Nephron progenitor cell (in vitro differentiated cells): Measurements from ENCODE around the gene MRPS11.
"Not testable (repeated sequence)": the region's sequence is repeated elsewhere in the genome, so short reads cannot be mapped to it uniquely, and the experiment has no call there.

Source experiments
- DNase-seq: peaks from one replicate; pipeline ENCODE4 v3.0.0; 2021
- H3K27ac Mint-ChIP-seq: 2 replicates; pipeline ENCODE4 v1.8.0; 2021; ENCODE audit warnings: mild to moderate bottlenecking, moderate library complexity, mixed read lengths
- H3K27me3 Mint-ChIP-seq: 2 replicates; pipeline ENCODE4 v1.8.0; 2021; ENCODE audit warnings: mild to moderate bottlenecking, low read depth, mixed read lengths; ENCODE audit not compliant: poor library complexity
- H3K36me3 Mint-ChIP-seq: 2 replicates; pipeline ENCODE4 v1.8.0; 2021; ENCODE audit warnings: low read depth, mixed read lengths
- H3K4me1 Mint-ChIP-seq: 2 replicates; pipeline ENCODE4 v1.8.0; 2021; ENCODE audit warnings: mixed read lengths
- H3K4me3 Mint-ChIP-seq: 2 replicates; pipeline ENCODE4 v1.8.0; 2021; ENCODE audit warnings: mild to moderate bottlenecking, moderate library complexity, mixed read lengths
- H3K9me3 Mint-ChIP-seq: 2 replicates; pipeline ENCODE4 v1.8.0; 2021; ENCODE audit warnings: mild to moderate bottlenecking, moderate library complexity, mixed read lengths
- TF ChIP-seq, protein P1 (sequence below): fragments of 200-600 bp; sonication (generic); IDR thresholded peaks from 2 replicates; pipeline ENCODE4 v1.5.0; 2021; ENCODE audit warnings: antibody characterized with exemption

MRPS11 gene

DNA sequence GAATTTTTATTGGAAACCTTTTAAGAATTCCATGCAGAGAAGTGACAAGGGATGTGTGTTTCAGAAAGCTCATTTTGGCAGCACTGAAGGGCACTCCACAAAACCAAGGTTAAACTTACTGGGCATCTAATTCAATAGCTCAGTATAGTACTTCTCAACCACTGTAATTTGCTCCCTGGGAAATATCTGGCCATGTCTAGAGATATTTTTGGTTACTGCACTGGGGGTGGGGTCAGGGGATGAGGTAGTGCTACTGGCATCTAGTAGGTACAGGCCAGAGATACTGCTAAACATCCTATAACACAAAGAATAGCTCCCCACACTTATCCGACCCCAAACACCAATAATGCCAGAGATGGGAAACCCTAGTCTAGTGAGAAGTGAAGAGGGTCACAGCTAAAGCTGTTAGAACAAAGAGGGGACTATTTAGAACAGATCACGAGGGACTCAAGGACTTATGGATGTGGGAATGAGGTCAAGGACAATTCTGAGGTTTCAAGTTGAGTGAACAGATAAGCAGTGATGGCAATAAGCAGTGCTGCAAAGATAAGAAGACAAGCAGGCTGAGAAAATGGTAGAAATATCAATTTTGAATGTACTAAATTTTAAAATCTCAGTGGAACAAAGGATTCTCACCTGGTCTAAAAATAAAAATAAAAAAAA is 3.5 kb upstream of the MRPS11 start:
- Mint-ChIP-seq H3K9me3 (no peaks in the 10 kb centered on the region), H3K27me3 (no peaks in the 10 kb centered on the region), H3K4me1 (peaks cover 26% of the 10 kb centered on the region), H3K36me3 (peaks cover 23% of the 10 kb centered on the region), H3K4me3 (no peak overlapping the region), H3K27ac (no peak overlapping the region)
- TF ChIP-seq, protein P1, sequence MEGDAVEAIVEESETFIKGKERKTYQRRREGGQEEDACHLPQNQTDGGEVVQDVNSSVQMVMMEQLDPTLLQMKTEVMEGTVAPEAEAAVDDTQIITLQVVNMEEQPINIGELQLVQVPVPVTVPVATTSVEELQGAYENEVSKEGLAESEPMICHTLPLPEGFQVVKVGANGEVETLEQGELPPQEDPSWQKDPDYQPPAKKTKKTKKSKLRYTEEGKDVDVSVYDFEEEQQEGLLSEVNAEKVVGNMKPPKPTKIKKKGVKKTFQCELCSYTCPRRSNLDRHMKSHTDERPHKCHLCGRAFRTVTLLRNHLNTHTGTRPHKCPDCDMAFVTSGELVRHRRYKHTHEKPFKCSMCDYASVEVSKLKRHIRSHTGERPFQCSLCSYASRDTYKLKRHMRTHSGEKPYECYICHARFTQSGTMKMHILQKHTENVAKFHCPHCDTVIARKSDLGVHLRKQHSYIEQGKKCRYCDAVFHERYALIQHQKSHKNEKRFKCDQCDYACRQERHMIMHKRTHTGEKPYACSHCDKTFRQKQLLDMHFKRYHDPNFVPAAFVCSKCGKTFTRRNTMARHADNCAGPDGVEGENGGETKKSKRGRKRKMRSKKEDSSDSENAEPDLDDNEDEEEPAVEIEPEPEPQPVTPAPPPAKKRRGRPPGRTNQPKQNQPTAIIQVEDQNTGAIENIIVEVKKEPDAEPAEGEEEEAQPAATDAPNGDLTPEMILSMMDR, result no peak
- no peak for DNase-seq

DNA sequence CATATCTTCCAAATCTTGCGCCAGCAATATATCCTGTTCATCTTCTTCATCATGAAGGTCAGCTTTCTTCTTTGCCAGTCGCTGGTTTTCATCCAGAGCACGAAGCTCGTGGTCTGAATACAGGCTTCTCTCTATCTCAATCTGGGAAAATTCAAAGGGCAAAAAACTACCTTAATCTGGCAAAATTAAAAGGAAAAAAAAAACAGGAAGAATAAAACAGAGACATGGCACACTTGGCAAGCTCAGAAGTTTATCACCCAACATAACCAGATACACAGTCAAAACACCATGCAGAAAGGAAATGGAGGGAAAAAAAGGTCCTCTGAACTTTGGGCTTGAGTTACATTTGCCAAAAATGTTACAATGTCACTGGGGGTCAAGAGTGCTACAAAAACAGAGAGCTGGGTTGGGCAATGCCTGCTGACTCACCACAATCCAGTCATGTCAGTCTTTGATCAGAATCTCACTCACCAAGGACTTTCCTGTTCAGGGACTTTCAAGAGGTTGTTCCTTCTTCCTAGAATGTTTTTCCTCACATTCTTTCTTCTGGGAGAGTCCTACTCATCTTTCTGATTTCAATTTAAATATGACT is 1.8 kb upstream of the MRPS11 start:
- peaks cover 23% of the 10 kb centered on the region for H3K36me3 Mint-ChIP-seq
- peak overlapping the region; percentile 80 for H3K27ac Mint-ChIP-seq
- no peaks in the 10 kb centered on the region for H3K27me3 Mint-ChIP-seq
- peaks cover 26% of the 10 kb centered on the region for H3K4me1 Mint-ChIP-seq
- DNase-seq, result no peak
- peak overlapping the region; percentile 95 for H3K4me3 Mint-ChIP-seq
- TF ChIP-seq, protein P1, result no peak
- H3K9me3 Mint-ChIP-seq, result no peaks in the 10 kb centered on the region

DNA sequence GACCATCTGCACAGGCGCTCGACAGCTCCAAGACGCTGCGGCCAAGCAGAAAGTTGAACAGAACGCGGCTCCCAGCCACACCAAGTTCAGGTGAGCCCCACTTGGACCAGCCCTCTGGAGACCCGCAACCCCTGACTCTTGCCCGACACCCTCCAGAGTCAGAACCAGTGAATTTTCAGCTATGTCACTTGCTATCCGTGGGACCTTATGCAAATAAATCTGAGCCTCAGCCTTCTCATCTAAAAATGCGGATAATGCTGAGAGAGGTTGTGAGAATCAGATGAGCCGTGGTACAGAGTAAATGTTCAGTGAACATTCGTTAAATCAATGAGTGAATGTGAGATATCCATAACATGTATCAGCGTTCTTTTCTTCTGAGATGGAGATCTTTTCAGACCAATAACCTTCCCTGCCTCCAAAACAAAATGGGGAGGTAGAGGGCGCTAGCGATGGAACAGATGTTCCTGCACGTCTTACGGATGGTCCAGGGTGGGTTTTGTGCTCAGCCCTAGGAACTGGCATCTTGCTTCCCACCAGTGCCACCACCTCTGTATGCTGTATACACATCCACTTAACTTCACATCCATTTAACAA is 524 bp downstream of the MRPS11 start:
- TF ChIP-seq, protein P1, result no peak
- Mint-ChIP-seq H3K36me3 (peaks cover 29% of the 10 kb centered on the region), H3K27ac (peak overlapping the region; percentile 100), H3K27me3 (no peaks in the 10 kb centered on the region), H3K4me1 (peaks cover 26% of the 10 kb centered on the region), H3K4me3 (peak overlapping the region; percentile 95), H3K9me3 (no peaks in the 10 kb centered on the region)
- DNase-seq, result peak; percentile 18

DNA sequence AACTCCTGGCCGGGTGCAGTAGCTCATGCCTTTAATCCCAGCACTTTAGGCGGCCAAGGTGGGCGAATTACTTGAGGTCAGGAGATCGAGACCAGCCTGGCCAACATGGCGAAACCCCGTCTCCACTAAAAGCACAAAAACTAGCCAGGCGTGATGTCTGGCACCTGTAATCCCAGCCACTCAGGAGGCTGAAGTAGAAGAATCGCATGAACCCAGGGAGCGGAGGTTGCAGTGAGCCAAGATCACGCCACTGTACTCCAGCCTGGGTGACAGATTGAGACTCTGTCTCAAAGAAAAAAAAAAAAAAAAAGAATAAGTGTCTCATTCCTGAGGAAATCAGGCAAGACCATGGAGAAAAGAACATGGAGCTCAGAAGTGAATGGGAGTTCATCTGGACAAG is 1.2 kb downstream of the MRPS11 start:
- not testable (repeated sequence) for H3K9me3 Mint-ChIP-seq, H3K27me3 Mint-ChIP-seq, H3K27ac Mint-ChIP-seq, DNase-seq
- H3K36me3 Mint-ChIP-seq, result peaks cover 22% of the 10 kb centered on the region
- H3K4me1 Mint-ChIP-seq, result peaks cover 26% of the 10 kb centered on the region
- peak overlapping the region; percentile 95 for H3K4me3 Mint-ChIP-seq

DNA sequence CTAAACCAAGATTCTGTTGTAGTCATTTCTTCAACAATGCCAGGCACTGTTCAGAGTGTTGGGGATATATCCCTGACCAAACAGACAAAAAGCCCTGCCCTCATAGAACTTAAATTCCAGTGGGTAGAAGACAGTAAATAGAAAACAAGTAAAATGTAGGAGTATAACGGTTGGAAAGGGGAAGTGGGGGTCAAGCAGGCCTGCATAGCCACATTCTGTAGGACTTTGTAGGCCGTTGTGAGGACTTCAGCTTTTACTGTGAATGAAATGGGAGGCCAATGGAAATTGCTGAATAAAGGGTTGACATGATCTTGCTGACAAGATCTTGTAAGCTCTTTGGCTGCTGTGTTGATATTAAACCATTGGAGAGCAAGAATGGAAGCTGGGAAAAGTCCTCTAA is 1.8 kb downstream of the MRPS11 start:
- no peak for DNase-seq
- Mint-ChIP-seq H3K36me3 (peaks cover 17% of the 10 kb centered on the region), H3K4me1 (peaks cover 26% of the 10 kb centered on the region), H3K9me3 (no peaks in the 10 kb centered on the region), H3K27ac (no peak overlapping the region), H3K27me3 (no peaks in the 10 kb centered on the region), H3K4me3 (no peak overlapping the region)
- TF ChIP-seq, protein P1, result no peak

DNA sequence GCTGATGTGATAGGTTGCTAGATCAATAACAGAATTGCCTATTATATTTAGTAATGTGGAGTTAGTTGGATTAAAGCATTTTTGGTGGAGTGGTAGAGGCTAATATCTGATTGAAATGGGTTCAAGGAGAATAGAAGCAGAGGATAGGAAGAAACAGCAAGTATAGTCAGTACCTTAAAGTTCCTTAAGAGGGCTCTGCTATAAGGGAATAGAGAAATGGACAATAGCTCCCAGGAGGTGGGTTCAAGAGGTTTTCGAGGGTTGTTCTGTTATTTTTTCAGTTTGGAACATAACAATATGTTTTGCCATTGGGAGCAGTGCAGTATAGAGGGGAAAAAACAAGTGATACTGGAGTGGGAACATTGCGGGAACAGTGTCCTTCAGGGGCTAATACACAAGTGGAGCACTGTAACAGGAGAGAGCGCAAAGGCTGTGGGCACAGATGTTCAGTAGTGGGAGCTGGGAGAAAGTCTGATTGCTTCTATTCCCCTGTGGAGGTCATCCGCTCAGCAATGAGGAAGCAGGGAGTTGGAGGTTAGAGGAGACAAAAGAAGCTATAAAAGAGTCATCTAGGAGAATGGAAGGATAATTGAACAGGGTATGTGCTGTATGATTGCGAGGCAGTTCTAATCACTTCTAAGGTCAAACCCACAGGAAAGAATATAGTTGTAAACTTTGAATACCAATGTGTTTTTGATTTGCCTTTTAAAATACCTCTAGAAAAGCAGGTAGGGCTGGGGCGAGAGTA is 3.3 kb downstream of the MRPS11 start:
- H3K36me3 Mint-ChIP-seq, result peaks cover 17% of the 10 kb centered on the region
- no peak overlapping the region for H3K27ac Mint-ChIP-seq
- H3K4me1 Mint-ChIP-seq, result peaks cover 21% of the 10 kb centered on the region
- TF ChIP-seq, protein P1, result no peak
- H3K9me3 Mint-ChIP-seq, result no peaks in the 10 kb centered on the region
- no peak for DNase-seq
- H3K4me3 Mint-ChIP-seq, result no peak overlapping the region
- no peaks in the 10 kb centered on the region for H3K27me3 Mint-ChIP-seq
